MG63 (cell line): ENCODE data around the gene PPP2R2D. TPM values are rescaled to one million over a fixed set of nuclear protein-coding genes. Genes with fewer than 3 reads are reported as not detected.

ENCODE experiments used
- DNase-seq: peaks from one replicate; pipeline ENCODE4 v3.0.0-alpha.2; 2020
- H3K27me3 ChIP-seq: fragments of 250-450 bp; sonication (Bioruptor Pico); 2 replicates; pipeline ENCODE4 v1.5.1; 2020; ENCODE audit warnings: mild to moderate bottlenecking, moderate library complexity
- H3K36me3 ChIP-seq: fragments of 250-450 bp; sonication (Bioruptor Pico); 2 replicates; pipeline ENCODE4 v1.5.1; 2020; ENCODE audit warnings: mild to moderate bottlenecking, moderate library complexity
- H3K4me3 ChIP-seq: fragments of 250-450 bp; sonication (Bioruptor Pico); 2 replicates; pipeline ENCODE4 v1.5.1; 2020; ENCODE audit warnings: mild to moderate bottlenecking, moderate library complexity
- H3K9me3 ChIP-seq: fragments of 250-450 bp; sonication (Bioruptor Pico); 2 replicates; pipeline ENCODE4 v1.5.1; 2020; ENCODE audit warnings: mild to moderate bottlenecking, moderate library complexity
- total RNA-seq: library from RNA; depleted of rRNA; stranded (reverse); fragments of >200 nt; shearing (Covaris generic); gene quantifications from 2 replicates; pipeline ENCODE4 v1.2.3, GENCODE V29; 2014; ENCODE audit warnings: low replicate concordance; rRNA removed

PPP2R2D gene
- total RNA-seq: 28.8 and 40.9 TPM in 2 replicates

- peak; percentile 91 for DNase-seq
- Histone ChIP-seq H3K4me3 (peak within 1 kb of the TSS; percentile 93), H3K27me3 (peaks cover 11% of the 10 kb centered on the region; the same call in 1 of the 2 replicates), H3K9me3 (no peaks in the 10 kb centered on the region), H3K36me3 (peaks cover 12% of the 10 kb centered on the region)
Measured at GRCh38 chr10:131900350-131901152, at the start of gene PPP2R2D. Gene PPP2R2D (plus strand): TSS chr10:131901008. CDS start chr10:131901149, 141 bp downstream.

- Histone ChIP-seq H3K4me3 (no peak overlapping the region), H3K36me3 (no peaks in the 10 kb centered on the region), H3K27me3 (no peaks in the 10 kb centered on the region), H3K9me3 (no peaks in the 10 kb centered on the region)
- DNase-seq: no peak
Measured at GRCh38 chr10:131851346-131851745, 49.5 kb upstream of the PPP2R2D start.

- Histone ChIP-seq H3K36me3 (no peaks in the 10 kb centered on the region), H3K4me3 (no peak overlapping the region), H3K9me3 (no peaks in the 10 kb centered on the region), H3K27me3 (no peaks in the 10 kb centered on the region)
- DNase-seq: no peak
Measured at GRCh38 chr10:131852176-131852822, 48.5 kb upstream of the PPP2R2D start.

GRCh38 chr10:131852823-131853609 lies 47.8 kb upstream of the PPP2R2D start:
- Histone ChIP-seq H3K27me3 (no peaks in the 10 kb centered on the region), H3K4me3 (no peak overlapping the region), H3K36me3 (no peaks in the 10 kb centered on the region), H3K9me3 (no peaks in the 10 kb centered on the region)
- DNase-seq: no peak

- DNase-seq: no peak
- Histone ChIP-seq H3K4me3 (no peak overlapping the region), H3K9me3 (no peaks in the 10 kb centered on the region), H3K36me3 (no peaks in the 10 kb centered on the region), H3K27me3 (no peaks in the 10 kb centered on the region)
Measured at GRCh38 chr10:131853610-131853964, 47.2 kb upstream of the PPP2R2D start.

GRCh38 chr10:131854579-131855335 lies 46.1 kb upstream of the PPP2R2D start:
- Histone ChIP-seq H3K9me3 (no peaks in the 10 kb centered on the region), H3K27me3 (peaks cover 3% of the 10 kb centered on the region; the same call in 1 of the 2 replicates), H3K36me3 (no peaks in the 10 kb centered on the region), H3K4me3 (no peak overlapping the region)
- DNase-seq: no peak

GRCh38 chr10:131855461-131856401 lies 45.1 kb upstream of the PPP2R2D start:
- no peaks in the 10 kb centered on the region for H3K36me3 ChIP-seq
- H3K4me3 ChIP-seq: no peak overlapping the region
- no peak for DNase-seq
- H3K9me3 ChIP-seq: no peaks in the 10 kb centered on the region
- H3K27me3 ChIP-seq: peaks cover 12% of the 10 kb centered on the region

- no peak for DNase-seq
- Histone ChIP-seq H3K4me3 (no peak overlapping the region), H3K9me3 (no peaks in the 10 kb centered on the region), H3K27me3 (peaks cover 12% of the 10 kb centered on the region), H3K36me3 (no peaks in the 10 kb centered on the region)
Measured at GRCh38 chr10:131856441-131857094, 44.2 kb upstream of the PPP2R2D start.

- Histone ChIP-seq H3K36me3 (no peaks in the 10 kb centered on the region), H3K4me3 (no peak overlapping the region), H3K9me3 (no peaks in the 10 kb centered on the region), H3K27me3 (peaks cover 14% of the 10 kb centered on the region)
- no peak for DNase-seq
Measured at GRCh38 chr10:131857156-131858117, 43.4 kb upstream of the PPP2R2D start.

- DNase-seq: no peak
- Histone ChIP-seq H3K27me3 (peaks cover 14% of the 10 kb centered on the region), H3K4me3 (no peak overlapping the region), H3K36me3 (no peaks in the 10 kb centered on the region), H3K9me3 (no peaks in the 10 kb centered on the region)
Measured at GRCh38 chr10:131858118-131858515, 42.7 kb upstream of the PPP2R2D start.

GRCh38 chr10:131858583-131859340 lies 42.0 kb upstream of the PPP2R2D start:
- Histone ChIP-seq H3K9me3 (no peaks in the 10 kb centered on the region), H3K4me3 (no peak overlapping the region), H3K36me3 (no peaks in the 10 kb centered on the region), H3K27me3 (peaks cover 17% of the 10 kb centered on the region)
- DNase-seq: no peak

- H3K36me3 ChIP-seq: no peaks in the 10 kb centered on the region
- no peaks in the 10 kb centered on the region for H3K9me3 ChIP-seq
- H3K27me3 ChIP-seq: peaks cover 19% of the 10 kb centered on the region
- DNase-seq: no peak
- no peak overlapping the region for H3K4me3 ChIP-seq
Measured at GRCh38 chr10:131859341-131860020, 41.3 kb upstream of the PPP2R2D start.

GRCh38 chr10:131860311-131860710 lies 40.5 kb upstream of the PPP2R2D start:
- no peak overlapping the region for H3K4me3 ChIP-seq
- no peak for DNase-seq
- H3K9me3 ChIP-seq: no peaks in the 10 kb centered on the region
- no peaks in the 10 kb centered on the region for H3K36me3 ChIP-seq
- H3K27me3 ChIP-seq: peaks cover 22% of the 10 kb centered on the region
